ENCODE results near the gene CHID1.

Gene CHID1

DNA sequence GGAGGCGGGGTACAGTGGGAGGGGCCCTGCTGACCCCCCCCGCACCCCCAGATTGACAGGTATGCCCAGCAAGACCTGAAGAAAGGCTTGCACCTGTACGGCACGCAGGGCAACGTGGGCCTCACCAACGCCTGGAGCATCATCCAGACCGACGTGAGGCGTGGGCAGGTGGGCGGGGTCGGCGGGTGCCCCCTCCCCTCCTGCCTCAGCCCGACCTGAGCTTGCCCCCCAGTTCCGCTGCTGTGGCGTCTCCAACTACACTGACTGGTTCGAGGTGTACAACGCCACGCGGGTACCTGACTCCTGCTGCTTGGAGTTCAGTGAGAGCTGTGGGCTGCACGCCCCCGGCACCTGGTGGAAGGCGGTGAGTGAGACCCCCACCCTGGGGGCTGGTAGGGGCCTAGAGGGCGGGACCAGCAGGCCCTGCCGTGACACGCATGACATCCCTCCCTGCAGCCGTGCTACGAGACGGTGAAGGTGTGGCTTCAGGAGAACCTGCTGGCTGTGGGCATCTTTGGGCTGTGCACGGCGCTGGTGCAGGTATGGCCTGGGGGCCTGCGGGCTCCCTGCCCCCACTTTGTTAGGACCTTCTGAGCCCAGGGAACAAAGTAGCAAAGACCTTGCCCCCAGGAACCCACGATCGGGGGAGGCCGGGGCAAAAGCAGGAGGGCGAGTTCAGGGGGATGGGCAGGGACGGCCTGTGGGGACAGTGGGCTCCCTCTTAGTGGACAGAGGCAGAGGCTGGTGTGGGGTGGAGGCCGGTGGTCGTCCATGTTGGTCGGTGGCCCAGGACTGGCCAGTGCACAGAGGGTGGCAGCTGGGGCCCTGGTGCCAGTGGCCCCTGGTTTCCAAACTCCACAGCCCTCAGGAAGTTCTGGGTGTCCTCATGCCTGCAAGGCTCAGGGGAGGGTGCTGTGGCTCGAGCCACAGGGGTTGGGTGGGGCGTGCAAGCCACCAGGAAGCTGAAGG lies 44.9 kb downstream of the CHID1 start:
- DNase-seq (ENCODE audit: low read depth in 2 of 2, low spot score in 1 of 2), result no peak

GRCh38 chr11:864898-865297 lies 45.7 kb downstream of the CHID1 start:
- DNase-seq (ENCODE audit: low read depth in 2 of 2, low spot score in 1 of 2), result no peak

DNA sequence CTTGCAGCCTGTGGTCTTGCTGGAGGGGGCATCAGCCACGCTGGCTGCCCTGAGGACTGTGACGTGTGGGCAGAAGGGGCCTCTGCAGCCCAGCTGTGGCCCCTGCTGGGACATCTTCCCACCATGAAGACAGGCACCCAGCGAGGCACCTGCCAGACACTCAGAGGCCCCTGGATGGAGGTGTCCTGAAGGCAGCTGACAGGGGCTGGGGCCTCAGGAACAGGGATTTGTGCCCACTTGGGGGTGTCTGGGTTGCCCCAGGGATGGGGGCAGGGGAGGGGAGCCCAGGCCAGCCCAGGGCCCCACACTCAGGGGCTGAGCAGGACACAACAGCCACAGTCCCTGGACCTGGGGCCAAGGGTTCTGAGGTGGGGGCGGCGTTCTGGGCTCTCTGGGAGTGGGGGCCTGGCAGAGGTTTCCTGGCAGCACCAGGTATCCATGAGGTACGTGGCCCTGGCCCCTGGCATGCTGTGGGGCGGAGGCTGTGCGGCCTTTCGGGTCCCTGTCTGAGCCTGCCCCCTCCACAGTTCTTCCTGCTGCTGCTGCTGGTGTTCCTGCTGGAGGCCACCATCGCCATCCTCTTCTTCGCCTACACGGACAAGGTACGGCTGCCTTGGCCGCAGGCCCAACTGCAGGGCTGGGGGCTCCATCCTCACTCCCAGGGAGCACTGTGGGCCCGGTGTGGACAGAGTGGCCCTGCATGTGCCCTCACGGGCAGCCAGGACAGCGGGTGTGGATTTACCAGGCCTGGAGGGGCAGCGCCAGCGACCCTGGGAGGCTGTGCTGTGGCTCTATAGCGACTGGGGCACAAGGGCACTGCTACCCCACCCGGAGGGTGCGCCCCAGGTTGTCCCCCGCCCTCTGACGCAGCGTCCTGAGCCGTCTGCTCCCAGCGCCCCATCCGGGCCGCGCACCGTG lies 46.4 kb downstream of the CHID1 start:
- DNase-seq (ENCODE audit: low read depth in 2 of 2, low spot score in 1 of 2), result no peak

- DNase-seq (ENCODE audit: low read depth in 2 of 2, low spot score in 1 of 2), result no peak
Measured at GRCh38 chr11:863023-863909, 47.3 kb downstream of the CHID1 start.

- no peak for DNase-seq (ENCODE audit: low read depth in 2 of 2, low spot score in 1 of 2)
Measured at GRCh38 chr11:862696-863022, 48.0 kb downstream of the CHID1 start.

DNA sequence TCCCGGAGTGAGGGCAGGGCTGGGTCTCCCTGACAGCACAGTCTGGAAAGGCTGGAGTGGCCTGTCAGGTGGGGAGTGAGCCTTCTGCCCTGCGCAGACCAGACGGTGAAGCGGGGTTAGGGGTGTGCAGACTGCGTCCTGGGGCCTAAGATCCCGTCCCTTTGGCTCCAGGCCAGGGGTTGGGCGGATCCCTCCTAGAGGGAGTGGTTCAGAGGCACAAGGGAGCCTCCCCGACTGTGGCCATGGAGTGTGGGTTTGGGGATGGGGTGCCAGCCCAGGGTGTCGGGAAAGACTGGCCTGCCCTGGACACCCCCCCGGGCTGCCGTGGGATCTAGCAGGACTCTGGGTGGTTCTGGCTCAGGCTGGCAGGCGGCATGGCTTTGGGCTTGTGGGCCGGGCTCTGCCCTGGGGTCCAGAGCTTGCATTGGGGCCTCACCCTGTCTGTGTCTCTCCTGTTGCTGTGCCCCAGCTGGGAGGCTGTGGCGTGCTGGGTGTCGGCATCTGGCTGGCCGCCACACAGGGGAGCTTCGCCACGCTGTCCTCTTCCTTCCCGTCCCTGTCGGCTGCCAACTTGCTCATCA lies 48.4 kb downstream of the CHID1 start:
- no peak for DNase-seq (ENCODE audit: low read depth in 2 of 2, low spot score in 1 of 2)

DNA sequence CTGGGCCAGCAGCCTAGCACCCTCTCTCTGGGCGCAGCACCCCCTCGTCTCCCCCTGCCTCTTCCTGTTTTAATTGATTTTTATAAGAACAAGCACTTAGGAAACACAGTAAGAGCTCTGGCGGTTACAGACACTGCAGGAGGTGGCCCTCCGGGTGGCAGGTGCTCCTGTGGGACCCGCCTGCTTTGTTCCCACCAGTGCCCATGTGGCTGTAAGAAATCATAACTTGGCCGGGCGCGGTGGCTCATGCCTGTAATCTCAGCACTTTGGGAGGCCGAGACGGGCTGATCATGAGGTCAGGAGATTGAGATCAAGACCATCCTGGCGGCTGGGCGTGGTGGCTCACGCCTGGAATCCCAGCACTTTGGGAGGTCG lies 49.5 kb downstream of the CHID1 start:
- DNase-seq (ENCODE audit: low read depth in 2 of 2, low spot score in 1 of 2), result no peak

DNA sequence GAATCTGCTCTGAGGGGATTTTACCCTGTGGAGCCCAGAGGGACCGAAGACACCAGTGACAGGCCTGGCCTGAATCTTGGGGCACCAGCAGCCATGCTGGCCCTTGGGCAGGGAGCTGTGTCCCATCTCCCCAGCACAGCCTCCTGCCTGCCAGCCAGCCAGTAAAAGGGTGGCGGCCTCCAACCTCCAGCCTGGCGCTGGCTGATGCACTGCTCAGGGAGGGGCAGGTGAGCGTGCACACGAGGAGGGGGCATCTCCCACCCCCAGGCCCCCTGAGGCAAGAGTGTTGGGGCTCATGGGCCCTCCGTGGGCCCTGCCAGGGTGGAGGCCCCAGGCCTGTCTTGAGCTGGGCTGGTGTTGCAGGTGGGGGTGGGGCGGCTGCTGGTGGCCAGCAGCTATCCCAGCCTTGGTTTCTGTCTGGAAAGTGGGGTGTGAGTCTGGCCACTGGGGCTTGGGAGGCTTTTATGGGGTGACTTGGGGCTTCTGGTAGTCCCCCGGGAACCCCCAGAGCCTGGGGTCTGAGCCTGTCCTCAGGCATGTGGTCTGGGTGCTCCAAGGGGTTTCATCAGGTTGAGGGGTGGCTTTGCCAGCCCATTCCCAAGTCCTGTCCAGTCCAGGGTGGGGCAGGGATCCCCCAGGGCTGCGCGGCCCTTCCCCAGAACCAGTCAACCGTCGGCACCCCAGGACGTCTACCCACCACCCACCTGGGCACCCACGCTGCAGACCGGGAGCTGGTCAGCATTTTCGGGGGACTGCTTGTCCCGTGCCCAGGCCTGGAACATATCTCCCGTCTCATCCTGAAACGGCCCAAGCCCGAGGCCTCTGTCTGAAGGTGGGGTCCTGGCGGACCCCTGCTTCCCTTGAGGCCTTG lies 50.1 kb downstream of the CHID1 start:
- DNase-seq (ENCODE audit: low read depth in 2 of 2, low spot score in 1 of 2), result no peak

DNA sequence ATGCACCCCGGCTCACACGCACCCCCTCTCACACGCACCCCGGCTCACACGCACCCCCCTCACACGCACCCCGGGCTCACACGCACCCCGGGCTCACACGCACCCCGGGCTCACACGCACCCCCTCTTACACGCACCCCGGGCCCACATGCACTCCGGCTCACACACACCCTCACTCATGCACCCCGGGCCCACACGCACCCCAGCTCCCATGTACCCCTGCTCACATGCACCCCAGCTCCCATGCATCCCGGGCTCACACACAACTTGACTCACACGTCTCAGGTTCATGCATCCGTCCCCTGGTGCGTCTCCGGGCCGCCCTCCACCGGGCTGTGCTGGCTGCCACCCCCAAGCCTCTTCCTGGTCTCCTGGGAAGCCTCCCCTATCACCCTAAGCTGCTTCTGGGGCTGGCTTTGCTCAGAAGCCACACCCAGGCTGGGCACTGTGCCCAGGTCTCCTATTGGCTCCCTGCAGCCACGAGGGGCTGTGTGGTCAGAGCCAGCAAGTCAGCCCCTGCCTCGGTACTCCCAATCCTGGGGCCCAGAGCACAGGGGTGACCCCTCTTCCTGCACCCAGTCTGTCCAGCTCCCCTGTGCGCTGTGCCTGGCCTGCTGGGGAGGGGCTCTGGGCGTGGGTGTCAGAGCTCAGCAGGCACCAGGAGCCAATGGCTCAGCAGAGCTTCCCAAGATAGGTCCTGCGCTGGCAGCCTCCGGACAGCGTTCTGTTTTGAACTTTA lies 51.0 kb downstream of the CHID1 start:
- DNase-seq (ENCODE audit: low read depth in 2 of 2, low spot score in 1 of 2), result no peak

GRCh38 chr11:858762-859339 lies 51.8 kb downstream of the CHID1 start:
- no peak for DNase-seq (ENCODE audit: low read depth in 2 of 2, low spot score in 1 of 2)

GRCh38 chr11:858053-858761 lies 52.4 kb downstream of the CHID1 start:
- no peak for DNase-seq (ENCODE audit: low read depth in 2 of 2, low spot score in 1 of 2)

GRCh38 chr11:856397-856796 lies 54.2 kb downstream of the CHID1 start:
- DNase-seq (ENCODE audit: low read depth in 2 of 2, low spot score in 1 of 2), result no peak

GRCh38 chr11:855796-856195 lies 54.8 kb downstream of the CHID1 start:
- DNase-seq (ENCODE audit: low read depth in 2 of 2, low spot score in 1 of 2), result no peak

DNA sequence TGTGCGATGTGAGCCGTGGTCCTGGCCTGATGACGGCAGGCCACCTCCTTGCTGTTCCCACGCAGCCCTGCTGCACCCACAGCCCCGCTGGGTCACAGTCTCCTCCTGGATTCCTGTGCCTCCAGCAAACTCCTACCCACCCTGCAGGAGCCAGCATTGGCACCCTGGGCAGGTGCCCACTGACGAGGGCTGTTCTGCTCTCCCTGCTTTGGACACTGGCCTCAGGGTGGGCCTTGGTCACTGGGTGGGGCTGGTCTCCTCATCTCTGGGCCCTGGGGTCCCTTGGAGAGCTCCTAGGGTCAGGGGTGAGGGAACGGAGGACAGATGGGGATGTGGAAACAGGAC lies 55.3 kb downstream of the CHID1 start:
- DNase-seq (ENCODE audit: low read depth in 2 of 2, low spot score in 1 of 2), result no peak

- DNase-seq (ENCODE audit: low read depth in 2 of 2, low spot score in 1 of 2), result no peak
Measured at GRCh38 chr11:854601-855329, 55.8 kb downstream of the CHID1 start.

DNA sequence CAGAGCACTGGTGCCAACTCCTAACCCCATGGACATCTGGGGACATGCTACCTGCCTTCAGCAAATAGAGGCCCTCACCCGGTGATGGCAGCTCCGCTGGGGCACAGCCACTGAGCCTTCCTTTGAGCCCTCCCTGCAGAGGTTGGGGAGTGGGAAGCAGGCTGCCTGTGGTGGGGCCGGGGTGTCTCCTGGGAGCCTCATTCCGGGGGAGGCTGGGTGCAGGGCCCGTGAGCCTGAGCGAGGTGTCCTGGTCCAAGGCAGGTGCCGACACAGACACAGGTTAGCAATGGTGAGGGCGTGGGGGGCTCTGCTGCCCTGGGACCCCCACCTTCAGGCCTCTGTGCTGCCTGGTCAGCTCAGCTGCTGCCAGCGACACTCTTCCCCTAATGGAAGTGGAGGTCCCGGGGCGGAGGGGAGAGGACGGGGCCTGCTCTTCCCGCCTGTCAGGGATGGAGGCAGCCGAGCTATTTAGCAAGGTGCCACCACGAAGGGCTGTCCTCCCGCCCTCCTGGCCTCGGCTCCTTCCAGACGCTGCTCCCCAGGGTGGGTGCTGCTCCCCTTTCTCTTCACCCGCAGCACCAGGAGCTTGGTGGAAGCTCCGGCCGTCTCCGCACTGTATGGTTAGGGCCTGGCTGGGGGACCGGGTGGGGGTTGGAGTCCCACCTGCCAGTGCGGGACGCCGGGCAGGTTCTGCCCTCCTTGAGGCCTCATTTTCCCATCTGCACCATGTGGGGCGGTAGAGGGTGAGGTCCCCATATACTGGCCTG lies 56.7 kb downstream of the CHID1 start:
- DNase-seq (ENCODE audit: low read depth in 2 of 2, low spot score in 1 of 2), result no peak

DNA sequence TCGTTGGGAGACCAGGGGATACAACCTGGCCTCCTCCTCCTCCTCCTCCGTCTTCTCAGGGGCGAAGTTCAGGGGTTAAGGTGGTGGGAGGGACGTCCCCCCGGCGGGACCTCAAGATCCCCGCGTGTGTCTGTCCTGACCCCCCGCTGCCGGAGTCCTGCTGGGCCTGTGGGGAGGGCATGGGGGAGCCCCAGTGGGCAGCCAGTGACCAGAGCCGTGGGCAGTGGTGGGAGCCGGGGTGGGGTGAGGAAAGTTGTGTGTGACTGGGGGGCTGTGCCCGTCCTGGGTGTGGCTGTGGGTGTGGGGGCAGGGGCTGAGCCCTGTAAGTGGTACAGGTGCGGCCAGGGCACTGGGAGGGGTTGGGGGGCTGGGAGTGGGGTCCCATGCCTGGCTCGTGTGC lies 57.8 kb downstream of the CHID1 start:
- DNase-seq (ENCODE audit: low read depth in 2 of 2, low spot score in 1 of 2), result no peak
